B cell (primary cell): ENCODE results near the gene SOCS2. TPM values are rescaled to one million over a fixed set of nuclear protein-coding genes. Genes with fewer than 3 reads are reported as not detected.

Source experiments
- ATAC-seq: fragments of 200-7000 bp; cut with Tn5 transposase; one replicate; pipeline ENCODE4 v1.10.0; 2021; ENCODE audit warnings: low read depth, mild to moderate bottlenecking, moderate number of reproducible peaks, moderate library complexity
- CTCF ChIA-PET: fragments of 350-600 bp; sonication (Branson Sonifier 250); formaldehyde crosslinking; loops from one replicate; lab custom pipeline; 2021; ENCODE audit warnings: antibody characterized with exemption, inconsistent platforms; lab: Charles Lee
- POLR2A ChIA-PET: fragments of 350-600 bp; sonication (Branson Sonifier 250); formaldehyde crosslinking; loops from one replicate; lab custom pipeline; 2021; ENCODE audit warnings: antibody characterized with exemption; lab: Charles Lee
- DNase-seq: peaks from one replicate; pipeline ENCODE4 v3.0.0; 2013
- H2AFZ ChIP-seq: 2 replicates; pipeline ENCODE4 v1.6.1; 2012; ENCODE audit warnings: mild to moderate bottlenecking, low read depth, low read length; ENCODE audit not compliant: insufficient read depth, poor library complexity, severe bottlenecking
- H3K27ac ChIP-seq, 2 donors: 1 replicate in 1 of 2; 2 replicates in 1 of 2; pipeline ENCODE4 v1.5.1; 2012 to 2013; ENCODE audit warnings: low read length in 2 of 2, mild to moderate bottlenecking in 2 of 2, moderate library complexity in 1 of 2
- H3K27me3 ChIP-seq, 4 experiments: fragments of 200-600 bp in 1 of 4; sonication (generic) in 1 of 4; replicated peaks in 1 of 4; 1 replicate in 2 of 4; 2 replicates in 2 of 4; pipeline versions ENCODE4 v1.6.1 to v1.7.0; 2013 to 2016; ENCODE audit warnings: low read length in 3 of 4, mild to moderate bottlenecking in 2 of 4, mixed read lengths in 1 of 4, moderate library complexity in 1 of 4; ENCODE audit not compliant: insufficient read depth in 4 of 4, control insufficient read depth in 3 of 4; ENCODE audit errors: control extremely low read depth in 1 of 4
- H3K36me3 ChIP-seq, 2 experiments: replicated peaks in 1 of 2; 1 replicate in 1 of 2; 2 replicates in 1 of 2; pipeline versions ENCODE4 v1.6.1 to v1.7.1; 2013; ENCODE audit warnings: low read length in 1 of 2; ENCODE audit not compliant: insufficient read depth in 2 of 2, control insufficient read depth in 1 of 2; ENCODE audit errors: control extremely low read depth in 1 of 2, extremely low read depth in 1 of 2
- H3K4me1 ChIP-seq, 2 donors: fragments of 200-600 bp in 1 of 2; sonication (generic) in 1 of 2; 1 replicate in 1 of 2; 2 replicates in 1 of 2; pipeline versions ENCODE4 v1.5.1 to v1.6.1; 2013 to 2017; ENCODE audit warnings: low read length in 2 of 2; ENCODE audit not compliant: control insufficient read depth in 2 of 2, insufficient read depth in 2 of 2
- H3K4me2 ChIP-seq: replicated peaks from 2 replicates; pipeline ENCODE3; 2012; ENCODE audit warnings: mild to moderate bottlenecking, low read depth, low read length; ENCODE audit not compliant: poor library complexity, severe bottlenecking
- H3K4me3 ChIP-seq, 5 experiments: fragments of 200-600 bp in 1 of 5; sonication (generic) in 1 of 5; 1 replicate in 3 of 5; 2 replicates in 2 of 5; pipeline versions ENCODE4 v1.5.1 to v1.7.0; 2011 to 2016; ENCODE audit warnings: low read length in 4 of 5, mild to moderate bottlenecking in 4 of 5, low read depth in 2 of 5, control low read depth in 1 of 5, moderate library complexity in 1 of 5; ENCODE audit not compliant: insufficient read depth in 1 of 5; ENCODE audit errors: control extremely low read depth in 1 of 5, extremely low read depth in 1 of 5
- H3K79me2 ChIP-seq: fragments of 200-600 bp; sonication (generic); one replicate; pipeline ENCODE4 v1.6.0; 2016; ENCODE audit warnings: low read length; ENCODE audit not compliant: control insufficient read depth, insufficient read depth
- H3K9ac ChIP-seq: fragments of 200-600 bp; sonication (generic); 2 replicates; pipeline ENCODE4 v1.6.1; 2017; ENCODE audit warnings: mild to moderate bottlenecking, low read length, moderate library complexity
- H3K9me3 ChIP-seq, 3 donors: one replicate each; pipeline versions ENCODE4 v1.6.1 to v1.7.1; 2013; ENCODE audit warnings: low read length in 2 of 3; ENCODE audit not compliant: control insufficient read depth in 2 of 3, insufficient read depth in 1 of 3; ENCODE audit errors: control extremely low read depth in 1 of 3
- H4K20me1 ChIP-seq: 2 replicates; pipeline ENCODE4 v1.6.0; 2012; ENCODE audit warnings: mild to moderate bottlenecking, low read length; ENCODE audit not compliant: insufficient read depth, control insufficient read depth, poor library complexity, severe bottlenecking
- H3K27ac Mint-ChIP-seq: one replicate; pipeline ENCODE4 v1.8.0; 2021; ENCODE audit warnings: mixed read lengths
- H3K27me3 Mint-ChIP-seq: one replicate; pipeline ENCODE4 v1.8.0; 2021; ENCODE audit warnings: mixed read lengths
- H3K4me1 Mint-ChIP-seq: one replicate; pipeline ENCODE4 v1.8.0; 2021; ENCODE audit warnings: mixed read lengths
- H3K4me3 Mint-ChIP-seq: one replicate; pipeline ENCODE4 v1.8.0; 2021; ENCODE audit warnings: mixed read lengths
- H3K9me3 Mint-ChIP-seq: one replicate; pipeline ENCODE4 v1.8.0; 2022; ENCODE audit warnings: mixed read lengths; ENCODE audit not compliant: insufficient read depth
- CTCF ChIP-seq: fragments of 200-600 bp; IDR thresholded peaks from one replicate; pipeline ENCODE4 v1.8.0; 2022; ENCODE audit warnings: antibody characterized with exemption, mild to moderate bottlenecking
- EZH2 ChIP-seq: IDR thresholded peaks from 2 replicates; pipeline ENCODE4 v1.6.1; 2012; ENCODE audit warnings: borderline replicate concordance, low read depth, mild to moderate bottlenecking, moderate library complexity, low read length; ENCODE audit not compliant: insufficient read depth, poor library complexity, severe bottlenecking
- WGBS: methylation state at CpG from one replicate; pipeline ENCODE4 v1.1.5; 2013; ENCODE audit warnings: missing lambda C conversion rate; ENCODE audit not compliant: insufficient coverage; 5-methylcytosine and 5-hydroxymethylcytosine counted together
- intact Hi-C: fragments of 100-400 bp; cut with micrococcal nuclease; formaldehyde crosslinking; loops from one replicate; pipeline ENCODE4 v1.10.0; 2022
- polyA plus RNA-seq: library from polyadenylated mRNA; depleted of rRNA; stranded (reverse); fragments of >200 nt; gene quantifications from 2 replicates; pipeline ENCODE4 v1.2.3, GENCODE V29; 2012
- total RNA-seq, 2 donors: library from RNA; stranded (reverse); fragments of 120-200 nt in 1 of 2; gene quantifications; 1 replicate in 1 of 2; 2 replicates in 1 of 2; pipeline versions ENCODE4 v1.2.3 to v1.2.4, GENCODE V29; 2013 to 2022

Gene SOCS2
- total and polyA plus RNA-seq, 2 donors (not counting 1 experiment from before 2014, with no cell fraction given) = 1.3 to 1.6 TPM

GRCh38 chr12:93597608-93598007 is 25.1 kb downstream of the SOCS2 start:
- Histone ChIP-seq H3K4me3 (no peak overlapping the region), H3K27ac (no peak overlapping the region), H3K9me3 (no peaks in the 10 kb centered on the region), H3K79me2 (no peaks in the 10 kb centered on the region), H3K4me1 (peaks cover 0 to 4% of the 10 kb centered on the region in 2 donors), H2AFZ (no peak overlapping the region), H3K27me3 (peaks cover 0 to 24% (median 16%) of the 10 kb centered on the region in 4 experiments), H3K4me2 (no peak overlapping the region), H3K36me3 (no peaks in the 10 kb centered on the region), H3K9ac (no peak overlapping the region), H4K20me1 (no peaks in the 10 kb centered on the region)
- WGBS = no CpG with 5 or more reads among the region's 2 CpGs
- intact Hi-C loops = no loop called here
- peaks cover 36% of the 10 kb centered on the region for H3K27me3 Mint-ChIP-seq
- ChIA-PET POLR2A (no interaction called here), CTCF (no interaction called here)
- TF ChIP-seq EZH2 (no peak), CTCF (no peak)
- no peak for DNase-seq
- H3K27ac Mint-ChIP-seq = no peak overlapping the region
- H3K4me3 Mint-ChIP-seq = no peak overlapping the region
- peaks cover 2% of the 10 kb centered on the region for H3K4me1 Mint-ChIP-seq
- H3K9me3 Mint-ChIP-seq = no peaks in the 10 kb centered on the region
- ATAC-seq = no peak

GRCh38 chr12:93599192-93599591 is 26.7 kb downstream of the SOCS2 start:
- no peaks in the 10 kb centered on the region for H3K9me3 ChIP-seq
- Mint-ChIP-seq H3K4me1 (peaks cover 2% of the 10 kb centered on the region), H3K4me3 (no peak overlapping the region), H3K27ac (no peak overlapping the region), H3K9me3 (no peaks in the 10 kb centered on the region), H3K27me3 (peaks cover 35% of the 10 kb centered on the region)
- H3K4me3 ChIP-seq = no peak overlapping the region
- no peak overlapping the region for H3K4me2 ChIP-seq
- H4K20me1 ChIP-seq = no peaks in the 10 kb centered on the region
- ATAC-seq = no peak
- H3K36me3 ChIP-seq = no peaks in the 10 kb centered on the region
- ChIA-PET POLR2A (no interaction called here), CTCF (no interaction called here)
- H3K79me2 ChIP-seq = no peaks in the 10 kb centered on the region
- H3K27ac ChIP-seq = no peak overlapping the region
- peaks cover 0 to 17% (median 9%) of the 10 kb centered on the region in 4 experiments for H3K27me3 ChIP-seq
- TF ChIP-seq EZH2 (no peak), CTCF (no peak)
- no peak overlapping the region for H3K9ac ChIP-seq
- peaks cover 0 to under 1% of the 10 kb centered on the region in 2 donors for H3K4me1 ChIP-seq
- intact Hi-C loops = no loop called here
- H2AFZ ChIP-seq = no peak overlapping the region
- WGBS = no CpG with 5 or more reads among the region's 3 CpGs
- no peak for DNase-seq
